K562 (cell line): ENCODE results near the gene CALCOCO2. TPM values are rescaled to one million over a fixed set of nuclear protein-coding genes. Genes with fewer than 3 reads are reported as not detected.
A peak's percentile ranks its signal among the peaks of the same experiment; 100 is the strongest.

Source experiments
- AFF4 ChIP-seq: sonication (generic); formaldehyde crosslinking; IDR thresholded peaks from 2 replicates; pipeline ENCODE4 v1.8.0; 2023; ENCODE audit warnings: mild to moderate bottlenecking, missing genetic modification reagents
- CBX3 ChIP-seq, 2 experiments: IDR thresholded peaks; 1 replicate in 1 of 2; 2 replicates in 1 of 2; pipeline ENCODE4 v1.6.1; 2012; ENCODE audit warnings: inconsistent platforms in 2 of 2, low read length in 2 of 2, borderline replicate concordance in 1 of 2, control low read depth in 1 of 2
- CCNT2 ChIP-seq: IDR thresholded peaks from 2 replicates; pipeline ENCODE4 v1.6.1; 2011; ENCODE audit warnings: borderline replicate concordance, low read depth, mild to moderate bottlenecking, moderate library complexity, mixed read lengths, low read length; ENCODE audit not compliant: insufficient read length; ENCODE audit errors: extremely low read depth
- DEAF1 ChIP-seq: fragments of 450-650 bp; formaldehyde crosslinking; IDR thresholded peaks from 2 replicates; pipeline ENCODE4 v1.4.0; 2020; ENCODE audit warnings: mild to moderate bottlenecking, moderate library complexity
- ID3 ChIP-seq, 2 experiments: fragments of 250-450 bp in 1 of 2; fragments of 450-650 bp in 1 of 2; sonication (Bioruptor Pico) in 1 of 2; IDR thresholded peaks; 2 replicates each; pipeline versions ENCODE4 v1.6.1 to v1.8.0; 2016 to 2021; ENCODE audit warnings: mild to moderate bottlenecking in 2 of 2, moderate library complexity in 2 of 2, missing compliant biosample characterization in 1 of 2, missing genetic modification characterization in 1 of 2
- REST ChIP-seq, 2 experiments: fragments of 450-650 bp; formaldehyde crosslinking in 1 of 2; IDR thresholded peaks; 2 replicates each; pipeline versions ENCODE4 v1.4.0 to v1.6.1; 2014 to 2020; ENCODE audit warnings: mild to moderate bottlenecking in 2 of 2, borderline replicate concordance in 1 of 2, low read depth in 1 of 2
- THAP7 ChIP-seq: fragments of 250-450 bp; sonication (Bioruptor Pico); IDR thresholded peaks from 2 replicates; pipeline ENCODE4 v1.5.0; 2021
- polyA plus RNA-seq, 8 experiments: library from polyadenylated mRNA; depleted of rRNA in 4 of 8; stranded (reverse) in 5 of 8; unstranded in 3 of 8; fragments of >200 nt; fragmentation: Nextera tagmentation in 2 of 8; fragmentation: Illumina TruSeq in 1 of 8; extraction: Ambion mirVana in 2 of 8; extraction: Trizol in 1 of 8; gene quantifications; 2 replicates each; pipeline versions ENCODE4 v1.2.1 to v1.2.3, GENCODE V29; 2011 to 2014; ENCODE audit warnings: inconsistent platforms in 1 of 8, missing spikeins in 1 of 8
- total RNA-seq, 7 experiments: library from RNA; depleted of rRNA in 6 of 7; stranded (reverse); fragments of >200 nt in 6 of 7; fragmentation: Illumina TruSeq in 2 of 7; extraction: Trizol in 2 of 7; gene quantifications; 2 replicates each; pipeline versions ENCODE4 v1.2.1 to v1.2.3, GENCODE V29; 2011 to 2021; ENCODE audit warnings: low replicate concordance in 1 of 7

The CALCOCO2 gene
- total and polyA plus RNA-seq, 9 of the 15 experiments (the other 6 are each of a cell fraction or from before 2014, with no cell fraction given): 24.1 to 87.3 (median 67.5) TPM

GRCh38 chr17:48830840-48831548 is at the start of gene CALCOCO2 (continued):
- TF ChIP-seq REST (IDR thresholded peaks at IDR 0.05; ENCODE audit: borderline replicate concordance): peak; percentile 75
- TF ChIP-seq REST (CRISPR knock-in tag; IDR thresholded peaks at IDR 0.05; ENCODE audit: low read depth): peak; percentile 88
- no peak for TF ChIP-seq THAP7
- TF ChIP-seq AFF4 (CRISPR knock-in tag): peak; percentile 70; the same call in 1 of the 2 replicates
- TF ChIP-seq CBX3 (IDR thresholded peaks at IDR 0.05; ENCODE audit: borderline replicate concordance in 1 of 2, low read length in 2 of 2): no peak
- peak; percentile 50 for TF ChIP-seq CCNT2
- TF ChIP-seq DEAF1 (CRISPR knock-in tag): no peak
- TF ChIP-seq ID3 (CRISPR knock-in tag; IDR thresholded peaks at IDR 0.05): no peak
- peak; percentile 49; the same call in 1 of the 2 replicates for TF ChIP-seq ID3 (tag; IDR thresholded peaks at IDR 0.05)
